H1 (cell line): Measurements from ENCODE around the gene SERTAD2. TPM values are rescaled to one million over a fixed set of nuclear protein-coding genes. Genes with fewer than 3 reads are reported as not detected.

Source experiments
- CTCF ChIA-PET: fragments of 300-600 bp; sonication (Branson Sonifier 250); formaldehyde crosslinking; loops from one replicate; lab custom pipeline; 2021; ENCODE audit not compliant: partially characterized antibody; lab: Charles Lee
- POLR2A ChIA-PET: fragments of 300-600 bp; sonication (Branson Sonifier 250); formaldehyde crosslinking; loops from one replicate; lab custom pipeline; 2021; ENCODE audit warnings: inconsistent platforms; ENCODE audit not compliant: partially characterized antibody; lab: Charles Lee
- DNase-seq, 2 experiments: peaks; one replicate each; pipeline versions ENCODE4 v3.0.0 to v3.0.0-alpha.2; 2010 to 2022; ENCODE audit warnings: low spot score in 2 of 2, low read depth in 1 of 2, mixed read lengths in 1 of 2
- FAIRE-seq: peaks from 2 replicates; lab custom pipeline; 2011; peaks lifted over from hg19 to GRCh38; lab: Jason Lieb, UNC
- H2AFZ ChIP-seq: 2 replicates; pipeline ENCODE4 v1.8.1; 2012; ENCODE audit warnings: low read length, inconsistent platforms
- H2AK5ac ChIP-seq: 2 replicates; pipeline ENCODE4 v1.6.1; 2013; ENCODE audit warnings: low read depth, low read length
- H2BK120ac ChIP-seq: replicated peaks from 2 replicates; pipeline ENCODE3; 2013; ENCODE audit warnings: low read depth, low read length, inconsistent platforms
- H2BK12ac ChIP-seq: 2 replicates; pipeline ENCODE4 v1.6.1; 2013; ENCODE audit warnings: low read depth, low read length
- H2BK15ac ChIP-seq: 2 replicates; pipeline ENCODE4 v1.6.1; 2013; ENCODE audit warnings: low read length
- H2BK20ac ChIP-seq: 2 replicates; pipeline ENCODE4 v1.6.1; 2013; ENCODE audit warnings: low read length
- H2BK5ac ChIP-seq: 2 replicates; pipeline ENCODE4 v1.6.1; 2013; ENCODE audit warnings: low read depth, low read length
- H3K14ac ChIP-seq: 2 replicates; pipeline ENCODE4 v1.6.1; 2013; ENCODE audit warnings: inconsistent platforms; ENCODE audit not compliant: insufficient read length
- H3K18ac ChIP-seq: 2 replicates; pipeline ENCODE4 v1.6.1; 2013; ENCODE audit warnings: low read length; ENCODE audit errors: extremely low read depth
- H3K23ac ChIP-seq: 2 replicates; pipeline ENCODE4 v1.6.1; 2013; ENCODE audit warnings: inconsistent platforms; ENCODE audit not compliant: insufficient read length
- H3K23me2 ChIP-seq: 2 replicates; pipeline ENCODE4 v1.6.1; 2013; ENCODE audit warnings: low read depth, low read length
- H3K27ac ChIP-seq: 2 replicates; pipeline ENCODE4 v1.6.1; 2011; ENCODE audit warnings: low read depth, low read length, inconsistent platforms
- H3K27me3 ChIP-seq, 4 experiments: replicated peaks in 1 of 4; 1 replicate in 1 of 4; 2 replicates in 3 of 4; pipeline versions ENCODE4 v1.6.1 to v1.8.1; 2011 to 2013; ENCODE audit warnings: low read length in 3 of 4, mild to moderate bottlenecking in 3 of 4, inconsistent platforms in 2 of 4, mixed read lengths in 2 of 4, moderate library complexity in 1 of 4; ENCODE audit not compliant: control insufficient read depth in 3 of 4, insufficient read depth in 3 of 4; ENCODE audit errors: extremely low read depth in 1 of 4
- H3K36me3 ChIP-seq, 4 experiments: 2 replicates each; pipeline versions ENCODE4 v1.6.1 to v1.8.1; 2011 to 2013; ENCODE audit warnings: mild to moderate bottlenecking in 4 of 4, low read length in 3 of 4, moderate library complexity in 2 of 4, control low read depth in 1 of 4, inconsistent platforms in 1 of 4; ENCODE audit not compliant: insufficient read depth in 4 of 4, control insufficient read depth in 2 of 4
- H3K4ac ChIP-seq: replicated peaks from 2 replicates; pipeline ENCODE3; 2013; ENCODE audit warnings: low read length, low read depth, mixed read lengths, inconsistent platforms; ENCODE audit not compliant: insufficient read length
- H3K4me1 ChIP-seq, 4 experiments: replicated peaks in 1 of 4; 1 replicate in 1 of 4; 2 replicates in 3 of 4; pipeline versions ENCODE4 v1.6.1 to v1.8.1; 2011 to 2013; ENCODE audit warnings: low read length in 3 of 4, inconsistent platforms in 2 of 4, mixed read lengths in 1 of 4; ENCODE audit not compliant: insufficient read depth in 4 of 4, control insufficient read depth in 3 of 4
- H3K4me2 ChIP-seq, 2 experiments: 2 replicates each; pipeline versions ENCODE4 v1.6.1 to v1.8.1; 2011 to 2013; ENCODE audit warnings: low read depth in 2 of 2, low read length in 2 of 2, control low read depth in 1 of 2, inconsistent platforms in 1 of 2, mild to moderate bottlenecking in 1 of 2; ENCODE audit not compliant: insufficient read depth in 1 of 2
- H3K4me3 ChIP-seq, 4 experiments: fragments of 200-600, 300-600 bp in 1 of 4; sonication (generic), shearing (Covaris generic), sonication (Bioruptor Twin) in 1 of 4; 2 replicates each; pipeline versions ENCODE4 v1.5.1 to v1.8.1; 2011 to 2016; ENCODE audit warnings: low read length in 4 of 4, low read depth in 3 of 4, control low read depth in 2 of 4, inconsistent platforms in 2 of 4, mild to moderate bottlenecking in 2 of 4, mixed read lengths in 1 of 4, moderate library complexity in 1 of 4; ENCODE audit not compliant: insufficient read depth in 2 of 4; ENCODE audit errors: extremely low read depth in 1 of 4
- H3K56ac ChIP-seq: replicated peaks from 2 replicates; pipeline ENCODE3; 2013; ENCODE audit warnings: low read depth, mild to moderate bottlenecking, mixed read lengths, low read length, inconsistent platforms; ENCODE audit not compliant: insufficient read length
- H3K79me1 ChIP-seq: 2 replicates; pipeline ENCODE4 v1.6.1; 2013; ENCODE audit warnings: low read depth, low read length, control low read depth
- H3K79me2 ChIP-seq, 2 experiments: 2 replicates each; pipeline versions ENCODE4 v1.6.1 to v1.8.1; 2012 to 2013; ENCODE audit warnings: low read length in 2 of 2, mild to moderate bottlenecking in 2 of 2, inconsistent platforms in 1 of 2; ENCODE audit not compliant: insufficient read depth in 2 of 2, control insufficient read depth in 1 of 2
- H3K9ac ChIP-seq, 4 experiments: replicated peaks in 1 of 4; 1 replicate in 1 of 4; 2 replicates in 3 of 4; pipeline versions ENCODE4 v1.6.1 to v1.8.1; 2011 to 2013; ENCODE audit warnings: low read depth in 3 of 4, low read length in 3 of 4, control low read depth in 2 of 4, mild to moderate bottlenecking in 2 of 4, moderate library complexity in 2 of 4, inconsistent platforms in 1 of 4; ENCODE audit errors: extremely low read depth in 1 of 4
- H3K9me3 ChIP-seq, 2 experiments: 2 replicates each; pipeline versions ENCODE4 v1.6.1 to v1.8.1; 2012 to 2013; ENCODE audit warnings: mild to moderate bottlenecking in 2 of 2, moderate library complexity in 2 of 2, control low read depth in 1 of 2, inconsistent platforms in 1 of 2, low read depth in 1 of 2, low read length in 1 of 2, mixed read lengths in 1 of 2; ENCODE audit not compliant: insufficient read depth in 2 of 2
- H4K20me1 ChIP-seq, 2 experiments: replicated peaks in 1 of 2; 2 replicates each; pipeline versions ENCODE3 to v1.8.1; 2011 to 2013; ENCODE audit warnings: inconsistent platforms in 2 of 2, low read length in 2 of 2, mild to moderate bottlenecking in 1 of 2; ENCODE audit not compliant: insufficient read depth in 2 of 2, control insufficient read depth in 1 of 2
- H4K5ac ChIP-seq: 2 replicates; pipeline ENCODE4 v1.6.1; 2013; ENCODE audit warnings: low read length, low read depth, mixed read lengths, inconsistent platforms; ENCODE audit not compliant: insufficient read length
- H4K8ac ChIP-seq: 2 replicates; pipeline ENCODE4 v1.8.0; 2013; ENCODE audit warnings: mild to moderate bottlenecking, moderate library complexity, low read length, inconsistent platforms; ENCODE audit not compliant: insufficient read depth; ENCODE audit errors: extremely low read depth
- H4K91ac ChIP-seq: replicated peaks from 2 replicates; pipeline ENCODE3; 2013; ENCODE audit warnings: low read length, mixed read lengths, inconsistent platforms; ENCODE audit not compliant: insufficient read length
- ATF2 ChIP-seq: IDR thresholded peaks from 2 replicates; pipeline ENCODE4 v1.6.1; 2012; ENCODE audit warnings: low read length, inconsistent platforms
- CEBPB ChIP-seq: IDR thresholded peaks from 2 replicates; pipeline ENCODE4 v1.6.1; 2012; ENCODE audit warnings: low read depth, low read length
- CHD2 ChIP-seq: IDR thresholded peaks from 2 replicates; pipeline ENCODE4 v1.6.1; 2012; ENCODE audit warnings: low read length, improper control_type of control experiment
- EZH2 ChIP-seq: fragments of 200-600 bp; sonication (generic); IDR thresholded peaks from 2 replicates; pipeline ENCODE4 v1.7.1; 2012; ENCODE audit warnings: low read depth, mild to moderate bottlenecking, moderate library complexity, low read length, inconsistent platforms; ENCODE audit not compliant: severe bottlenecking
- POU5F1 ChIP-seq: IDR thresholded peaks from 2 replicates; pipeline ENCODE4 v1.6.1; 2011; ENCODE audit warnings: low read depth, mild to moderate bottlenecking, low read length, moderate library complexity
- RNF2 ChIP-seq: fragments of 200-900, 300-1000 bp; sonication (generic); IDR thresholded peaks from 2 replicates; pipeline ENCODE4 v1.7.1; 2016; ENCODE audit warnings: borderline replicate concordance, low read depth, mild to moderate bottlenecking, antibody characterized with exemption, low read length; ENCODE audit not compliant: poor library complexity, severe bottlenecking; ENCODE audit errors: missing control alignments
- SP2 ChIP-seq: IDR thresholded peaks from 2 replicates; pipeline ENCODE4 v1.6.1; 2012; ENCODE audit warnings: mild to moderate bottlenecking, low read length, inconsistent platforms
- SP4 ChIP-seq: IDR thresholded peaks from 2 replicates; pipeline ENCODE4 v1.6.1; 2012; ENCODE audit warnings: low read length, inconsistent platforms
- SRF ChIP-seq: IDR thresholded peaks from 2 replicates; pipeline ENCODE4 v1.6.1; 2011; ENCODE audit warnings: mild to moderate bottlenecking, low read depth, low read length, moderate library complexity
- TAF1 ChIP-seq: IDR thresholded peaks from 2 replicates; pipeline ENCODE4 v1.6.1; 2011; ENCODE audit warnings: mild to moderate bottlenecking, low read depth, low read length
- TBP ChIP-seq: IDR thresholded peaks from 2 replicates; pipeline ENCODE4 v1.6.1; 2011; ENCODE audit warnings: low read depth, low read length, improper control_type of control experiment
- WGBS, 2 experiments: shearing (Covaris generic) in 1 of 2; methylation state at CpG; one replicate each; pipeline versions ENCODE4 v1.1.6 to v1.1.7; 2013 to 2015; ENCODE audit warnings: low lambda C conversion rate in 2 of 2, mixed read lengths in 2 of 2, inconsistent platforms in 1 of 2, low coverage in 1 of 2, missing lambda C conversion rate in 1 of 2; ENCODE audit not compliant: insufficient replicate concordance in 2 of 2, insufficient coverage in 1 of 2, insufficient read length in 1 of 2; ENCODE audit errors: extremely low coverage in 1 of 2, missing lambda C conversion rate in 1 of 2; 5-methylcytosine and 5-hydroxymethylcytosine counted together
- polyA plus RNA-seq, 7 experiments: library from polyadenylated mRNA; depleted of rRNA in 3 of 7; stranded (reverse) in 5 of 7; unstranded in 2 of 7; fragments of >200 nt in 5 of 7; fragments of 200-250 nt in 2 of 7; gene quantifications; 1 replicate in 5 of 7; 2 replicates in 1 of 7; 4 replicates in 1 of 7; pipeline versions ENCODE4 v1.2.1 to v1.2.3, GENCODE V29; 2011 to 2013; ENCODE audit warnings: missing spikeins in 2 of 7, mixed read lengths in 2 of 7
- total RNA-seq: library from RNA; stranded (reverse); fragmentation: NEBNext Ultra II Directional; extraction: Animal tissue kit (Norgen Biotek cat#: 25700); gene quantifications from 2 replicates; pipeline ENCODE4 v1.2.1, GENCODE V29; 2021

SERTAD2 gene
- total and polyA plus RNA-seq, 2 of the 8 experiments (the other 6 are each of a cell fraction or from before 2014, with no cell fraction given): 2.9 to 4.5 TPM

DNA sequence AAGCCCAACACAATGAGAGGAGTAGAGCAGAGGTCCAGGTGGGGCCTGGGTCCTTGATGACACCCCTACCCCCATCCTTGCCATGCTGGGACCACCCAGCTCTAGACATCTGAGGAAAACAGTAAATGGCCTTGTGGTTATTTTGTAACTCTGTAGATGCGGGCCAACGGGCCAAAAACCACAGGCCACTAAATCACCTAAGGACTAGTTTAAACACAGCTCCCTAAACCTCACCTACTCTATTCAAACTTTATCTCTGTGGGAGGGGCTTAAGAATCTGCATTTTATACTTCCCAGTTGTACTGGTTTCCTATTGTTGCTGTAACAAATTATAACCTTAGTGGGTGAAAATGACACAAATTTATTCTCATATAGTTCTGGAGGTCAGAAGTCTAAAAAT, 19.0 kb upstream of the SERTAD2 start:
- Histone ChIP-seq H3K4me1 (no peaks in the 10 kb centered on the region; a peak in 1 of 7 replicates), H3K14ac (no peak overlapping the region), H4K20me1 (no peaks in the 10 kb centered on the region), H4K8ac (no peak overlapping the region), H3K18ac (no peak overlapping the region), H4K91ac (no peak overlapping the region), H3K9ac (no peak overlapping the region), H3K79me1 (no peaks in the 10 kb centered on the region), H3K9me3 (no peaks in the 10 kb centered on the region), H3K27ac (no peak overlapping the region), H2BK15ac (no peak overlapping the region), H3K4me2 (no peak overlapping the region), H2BK120ac (no peak overlapping the region), H2BK5ac (no peak overlapping the region), H3K36me3 (no peaks in the 10 kb centered on the region), H3K56ac (no peak overlapping the region), H2BK12ac (no peak overlapping the region), H2AFZ (no peak overlapping the region), H3K4me3 (no peak overlapping the region), H4K5ac (no peak overlapping the region), H3K23me2 (no peaks in the 10 kb centered on the region), H3K23ac (no peak overlapping the region), H3K4ac (no peak overlapping the region), H2BK20ac (no peak overlapping the region), H2AK5ac (no peak overlapping the region), H3K79me2 (no peaks in the 10 kb centered on the region), H3K27me3 (peaks cover 0 to under 1% (median 0%) of the 10 kb centered on the region in 4 experiments; a peak in 1 of 7 replicates)
- TF ChIP-seq RNF2: no peak
- TF ChIP-seq ATF2: no peak
- no peak for TF ChIP-seq TBP
- TF ChIP-seq EZH2: no peak
- TF ChIP-seq CHD2: no peak
- no peak for TF ChIP-seq TAF1
- TF ChIP-seq SP4: no peak
- TF ChIP-seq POU5F1: no peak
- no peak for TF ChIP-seq SP2
- TF ChIP-seq SRF: no peak
- no peak for TF ChIP-seq CEBPB
- no peak for DNase-seq
- no peak for FAIRE-seq
- ChIA-PET CTCF (interaction anchor here (0.5 to 2.1 kb wide), 3 partner anchors 16 to 64 kb away, joined by 3 to 7 read pairs (median 3); no protein-coding TSS in a partner anchor), POLR2A (no interaction called here)
- 90% methylated on average over 2 of the region's 2 CpGs; no CpG with 5 or more reads in 1 of the 2 experiments for WGBS, 2 experiments
